MM.1S (cell line): Measurements from ENCODE around the gene RFNG.

Source experiments
- DNase-seq: peaks from one replicate; pipeline ENCODE4 v3.0.0-alpha.2; 2015
- H2AFZ ChIP-seq: fragments of 300-600 bp; sonication (generic); 2 replicates; pipeline ENCODE4 v1.6.0; 2016; ENCODE audit warnings: antibody characterized with exemption, low read length
- H3F3A ChIP-seq: fragments of 300-600 bp; sonication (generic); 2 replicates; pipeline ENCODE4 v1.6.1; 2016; ENCODE audit warnings: mild to moderate bottlenecking, antibody characterized with exemption, low read length, moderate library complexity, mixed read lengths; ENCODE audit not compliant: insufficient read depth
- H3K27ac ChIP-seq: fragments of 300-600 bp; sonication (generic); 2 replicates; pipeline ENCODE4 v1.5.1; 2016; ENCODE audit warnings: mild to moderate bottlenecking, low read length
- H3K27me3 ChIP-seq: fragments of 300-600 bp; sonication (generic); replicated peaks from 2 replicates; pipeline ENCODE4 v1.6.0; 2016; ENCODE audit warnings: low read length; ENCODE audit not compliant: insufficient read depth
- H3K36me3 ChIP-seq: fragments of 300-600 bp; sonication (generic); replicated peaks from 2 replicates; pipeline ENCODE4 v1.6.1; 2016; ENCODE audit warnings: mild to moderate bottlenecking, low read length, mixed read lengths; ENCODE audit not compliant: insufficient read depth
- H3K4me1 ChIP-seq: fragments of 300-600 bp; sonication (generic); 2 replicates; pipeline ENCODE4 v1.6.1; 2016; ENCODE audit warnings: low read length, mixed read lengths
- H3K4me2 ChIP-seq: fragments of 300-600 bp; sonication (generic); 2 replicates; pipeline ENCODE4 v1.6.0; 2016; ENCODE audit warnings: low read depth, low read length
- H3K4me3 ChIP-seq: fragments of 300-600 bp; sonication (generic); 2 replicates; pipeline ENCODE4 v1.5.1; 2016; ENCODE audit warnings: low read length, mixed read lengths
- H3K79me2 ChIP-seq: fragments of 300-600 bp; sonication (generic); 2 replicates; pipeline ENCODE4 v1.6.1; 2016; ENCODE audit warnings: mixed run types, low read length, mixed read lengths
- H3K9ac ChIP-seq: fragments of 300-600 bp; sonication (generic); 2 replicates; pipeline ENCODE4 v1.6.1; 2016; ENCODE audit warnings: low read length, mixed read lengths
- H3K9me2 ChIP-seq: fragments of 300-600 bp; sonication (generic); replicated peaks from 2 replicates; pipeline ENCODE4 v1.6.1; 2016; ENCODE audit warnings: mild to moderate bottlenecking, low read length, mixed read lengths; ENCODE audit not compliant: insufficient read depth
- H3K9me3 ChIP-seq: fragments of 300-600 bp; sonication (generic); replicated peaks from 2 replicates; pipeline ENCODE4 v1.6.1; 2016; ENCODE audit warnings: mild to moderate bottlenecking, low read length, mixed read lengths; ENCODE audit not compliant: insufficient read depth
- H4K20me1 ChIP-seq: fragments of 300-600 bp; sonication (generic); 2 replicates; pipeline ENCODE4 v1.6.1; 2016; ENCODE audit warnings: mild to moderate bottlenecking, low read length, moderate library complexity, mixed read lengths; ENCODE audit not compliant: insufficient read depth
- EZH2 ChIP-seq: fragments of 300-600 bp; sonication (generic); optimal IDR thresholded peaks from 2 replicates; pipeline ENCODE3; 2017; ENCODE audit warnings: low read depth, mild to moderate bottlenecking, antibody characterized with exemption, low read length, mixed read lengths
- EZH2phosphoT487 ChIP-seq: fragments of 300-600 bp; sonication (generic); IDR thresholded peaks from 2 replicates; pipeline ENCODE4 v1.6.1; 2018; ENCODE audit warnings: antibody characterized with exemption, low read length
- TF ChIP-seq, protein P1 (sequence below): fragments of 300-600 bp; sonication (generic); IDR thresholded peaks from 2 replicates; pipeline ENCODE4 v1.5.1; 2016; ENCODE audit warnings: antibody characterized with exemption, low read length, mixed read lengths

The RFNG gene

DNA sequence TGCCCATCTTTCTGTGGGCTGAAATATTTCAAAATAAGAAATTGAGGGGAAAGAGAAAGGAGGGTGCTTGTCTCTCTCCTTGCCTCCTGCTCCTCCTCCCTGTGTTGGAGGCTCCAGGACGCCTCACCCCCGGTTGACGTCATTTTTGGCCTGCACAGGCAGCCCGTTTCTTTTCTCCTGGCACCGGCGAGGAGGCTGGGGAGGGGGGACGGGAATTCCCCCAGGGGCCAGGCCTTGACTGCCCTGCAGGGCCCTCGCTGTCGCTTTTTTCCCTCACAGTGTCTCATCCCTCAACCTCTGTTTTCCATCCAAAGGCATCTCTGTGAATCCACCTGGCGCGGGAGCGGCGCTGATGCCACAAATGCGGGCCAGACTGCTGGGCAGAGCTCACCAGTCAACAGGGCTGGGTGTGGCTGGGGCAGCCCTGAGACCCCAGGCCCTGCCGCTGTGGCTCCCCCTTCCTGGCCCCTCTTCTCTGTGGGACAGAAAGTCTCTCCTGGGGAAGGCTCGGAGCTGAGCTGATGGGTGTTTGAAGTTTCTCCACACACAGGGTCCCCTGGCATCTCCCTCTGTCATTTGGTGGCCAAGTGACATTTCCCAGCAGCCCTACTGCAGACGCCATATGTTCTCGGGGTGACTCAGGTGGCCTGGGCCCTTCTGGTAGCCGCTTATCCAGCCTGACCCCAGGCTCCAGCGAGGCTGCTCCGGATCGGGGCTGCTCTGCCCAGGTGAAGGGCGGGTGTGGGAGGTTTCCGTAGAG, 45.0 kb downstream of the RFNG start:
- no peaks in the 10 kb centered on the region for H3K9me3 ChIP-seq
- H3K9me2 ChIP-seq = no peaks in the 10 kb centered on the region
- DNase-seq = no peak
- TF ChIP-seq, protein P1, sequence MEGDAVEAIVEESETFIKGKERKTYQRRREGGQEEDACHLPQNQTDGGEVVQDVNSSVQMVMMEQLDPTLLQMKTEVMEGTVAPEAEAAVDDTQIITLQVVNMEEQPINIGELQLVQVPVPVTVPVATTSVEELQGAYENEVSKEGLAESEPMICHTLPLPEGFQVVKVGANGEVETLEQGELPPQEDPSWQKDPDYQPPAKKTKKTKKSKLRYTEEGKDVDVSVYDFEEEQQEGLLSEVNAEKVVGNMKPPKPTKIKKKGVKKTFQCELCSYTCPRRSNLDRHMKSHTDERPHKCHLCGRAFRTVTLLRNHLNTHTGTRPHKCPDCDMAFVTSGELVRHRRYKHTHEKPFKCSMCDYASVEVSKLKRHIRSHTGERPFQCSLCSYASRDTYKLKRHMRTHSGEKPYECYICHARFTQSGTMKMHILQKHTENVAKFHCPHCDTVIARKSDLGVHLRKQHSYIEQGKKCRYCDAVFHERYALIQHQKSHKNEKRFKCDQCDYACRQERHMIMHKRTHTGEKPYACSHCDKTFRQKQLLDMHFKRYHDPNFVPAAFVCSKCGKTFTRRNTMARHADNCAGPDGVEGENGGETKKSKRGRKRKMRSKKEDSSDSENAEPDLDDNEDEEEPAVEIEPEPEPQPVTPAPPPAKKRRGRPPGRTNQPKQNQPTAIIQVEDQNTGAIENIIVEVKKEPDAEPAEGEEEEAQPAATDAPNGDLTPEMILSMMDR = no peak
- TF ChIP-seq EZH2phosphoT487 = no peak
- TF ChIP-seq EZH2 = no peak
- H3K9ac ChIP-seq = no peak overlapping the region
- H4K20me1 ChIP-seq = no peaks in the 10 kb centered on the region
- no peak overlapping the region for H3K4me3 ChIP-seq
- no peaks in the 10 kb centered on the region for H3K79me2 ChIP-seq
- no peaks in the 10 kb centered on the region for H3F3A ChIP-seq
- H3K27ac ChIP-seq = no peak overlapping the region
- H3K4me1 ChIP-seq = no peaks in the 10 kb centered on the region
- H2AFZ ChIP-seq = no peak overlapping the region
- no peaks in the 10 kb centered on the region for H3K36me3 ChIP-seq
- no peak overlapping the region for H3K4me2 ChIP-seq
- no peaks in the 10 kb centered on the region for H3K27me3 ChIP-seq

DNA sequence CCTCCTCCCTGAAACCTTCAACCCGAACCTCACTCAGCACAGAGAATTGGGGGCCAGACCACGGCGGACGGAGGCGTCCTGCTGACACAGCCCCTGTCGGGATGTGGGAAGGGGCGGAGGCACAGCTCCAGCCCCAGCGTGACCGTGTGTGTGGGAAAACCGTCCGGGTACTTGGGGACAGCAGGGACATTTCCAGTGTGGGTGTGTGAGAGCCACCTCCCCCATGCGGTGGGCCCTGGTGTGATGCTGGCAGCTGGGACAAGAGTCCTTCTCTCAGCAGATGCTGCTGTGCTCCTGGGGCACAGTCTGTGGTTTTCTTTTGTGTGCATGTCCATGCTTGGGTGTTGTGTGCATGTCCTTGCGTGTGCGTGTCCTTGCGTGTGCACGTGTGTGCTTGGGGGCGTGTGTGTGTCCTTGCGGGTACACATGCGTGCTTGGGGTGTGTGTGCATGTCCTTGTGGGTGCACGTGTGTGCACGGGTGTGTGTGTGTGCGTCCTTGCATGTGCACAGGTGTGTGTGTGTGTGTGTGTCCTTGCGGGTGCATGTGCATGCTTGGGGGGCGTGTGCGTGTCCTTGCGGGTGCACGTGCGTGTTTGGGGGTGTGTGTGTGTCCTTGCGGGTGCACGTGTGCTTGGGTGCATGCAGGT, 45.8 kb downstream of the RFNG start:
- H3K27ac ChIP-seq = no peak overlapping the region
- no peaks in the 10 kb centered on the region for H3K9me3 ChIP-seq
- no peak for TF ChIP-seq EZH2phosphoT487
- TF ChIP-seq EZH2 = no peak
- TF ChIP-seq, protein P1 = no peak
- no peak overlapping the region for H2AFZ ChIP-seq
- no peaks in the 10 kb centered on the region for H4K20me1 ChIP-seq
- no peak for DNase-seq
- no peaks in the 10 kb centered on the region for H3F3A ChIP-seq
- no peak overlapping the region for H3K9ac ChIP-seq
- H3K4me3 ChIP-seq = no peak overlapping the region
- no peaks in the 10 kb centered on the region for H3K36me3 ChIP-seq
- no peaks in the 10 kb centered on the region for H3K79me2 ChIP-seq
- H3K27me3 ChIP-seq = no peaks in the 10 kb centered on the region
- H3K4me1 ChIP-seq = no peaks in the 10 kb centered on the region
- no peaks in the 10 kb centered on the region for H3K9me2 ChIP-seq
- no peak overlapping the region for H3K4me2 ChIP-seq

DNA sequence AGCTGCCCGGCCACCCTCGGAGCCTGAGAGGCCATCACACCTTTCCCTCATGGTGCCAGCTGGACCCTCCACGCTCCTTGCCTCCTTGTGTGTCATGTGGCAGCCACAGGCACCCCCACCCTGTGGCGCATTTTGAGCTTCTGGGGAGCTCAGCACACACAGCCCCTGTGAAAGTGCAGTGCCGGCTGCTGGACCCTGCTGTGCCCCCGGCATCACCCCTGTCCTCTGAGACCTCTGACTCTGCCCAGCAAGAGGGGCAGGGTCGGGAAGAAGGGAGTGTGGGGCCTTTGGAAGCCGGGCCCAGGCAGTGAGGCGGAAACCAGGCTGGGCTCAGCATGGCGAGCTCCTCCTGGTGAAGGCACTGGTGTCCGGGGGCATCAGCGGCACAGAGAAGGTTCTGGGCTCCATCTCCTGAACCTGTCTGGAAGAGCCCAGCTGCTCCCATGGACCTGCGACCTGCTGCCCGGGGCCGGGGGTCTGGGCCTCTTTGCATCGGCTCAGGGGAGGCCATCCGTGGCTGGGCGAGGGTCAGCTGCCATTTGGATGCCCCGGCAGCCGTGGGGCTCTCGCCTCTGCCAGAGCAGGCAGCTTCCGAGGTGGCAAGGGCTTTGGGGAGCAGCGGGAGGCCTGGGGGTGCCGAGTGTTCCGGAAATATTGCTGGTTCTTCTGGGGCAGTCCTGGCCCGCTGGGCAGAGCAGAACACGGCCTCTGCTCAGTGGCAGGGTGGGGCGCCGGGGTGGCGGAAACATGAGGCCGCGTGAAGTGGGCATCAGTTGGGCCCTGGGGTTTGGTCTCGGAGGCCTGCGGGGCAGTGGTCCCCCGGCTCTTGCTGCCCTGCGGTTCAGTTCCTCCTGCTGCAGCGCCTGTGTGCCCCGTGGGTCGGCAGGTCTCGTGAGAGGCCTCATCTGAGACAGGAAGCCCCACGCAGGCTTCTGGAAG, 46.8 kb downstream of the RFNG start:
- Histone ChIP-seq H3K79me2 (no peaks in the 10 kb centered on the region), H3K9me3 (no peaks in the 10 kb centered on the region), H3K36me3 (no peaks in the 10 kb centered on the region), H3K4me2 (no peak overlapping the region), H3K9ac (no peak overlapping the region), H3K27ac (no peak overlapping the region), H2AFZ (no peak overlapping the region), H4K20me1 (no peaks in the 10 kb centered on the region), H3K4me1 (no peaks in the 10 kb centered on the region), H3K4me3 (no peak overlapping the region), H3K27me3 (no peaks in the 10 kb centered on the region), H3F3A (no peaks in the 10 kb centered on the region), H3K9me2 (no peaks in the 10 kb centered on the region)
- TF ChIP-seq EZH2phosphoT487 (no peak), EZH2 (no peak)
- TF ChIP-seq, protein P1 = no peak
- DNase-seq = no peak
